AG09309 (cell line): ENCODE results near the gene DGKH.

Experiments used
- DNase-seq: peaks from one replicate; pipeline ENCODE4 v3.0.0-alpha.2; 2010; ENCODE audit warnings: low read depth
- H3K4me3 ChIP-seq: 2 replicates; pipeline ENCODE4 v1.5.1; 2011; ENCODE audit warnings: mild to moderate bottlenecking, low read depth, low read length, moderate library complexity; ENCODE audit not compliant: control insufficient read depth
- CTCF ChIP-seq: IDR thresholded peaks from 2 replicates; pipeline ENCODE4 v1.5.1; 2011; ENCODE audit warnings: mild to moderate bottlenecking, low read depth, low read length, inconsistent platforms; ENCODE audit not compliant: insufficient read depth, control insufficient read depth; ENCODE audit errors: missing control alignments

Gene DGKH

DNA sequence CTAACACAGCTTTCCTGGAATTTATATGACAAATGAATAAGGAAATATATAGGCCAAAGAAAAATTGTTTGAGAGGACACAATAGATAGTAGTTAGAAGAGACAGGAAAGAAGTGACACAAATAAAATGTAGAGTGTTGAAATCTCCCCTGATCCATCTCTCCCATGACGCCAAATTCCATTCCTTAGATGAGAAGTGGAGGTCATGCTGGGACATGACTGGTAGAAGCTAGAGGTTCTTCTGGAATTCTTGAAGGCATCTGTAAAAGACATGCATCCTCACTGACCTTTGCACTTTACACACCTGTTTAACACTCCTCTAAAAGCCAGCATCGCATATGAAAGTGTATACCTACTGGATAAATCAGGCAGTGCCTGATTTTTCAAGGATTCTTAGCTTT, 67.8 kb downstream of the DGKH start:
- H3K4me3 ChIP-seq = no peak overlapping the region
- DNase-seq = no peak
- no peak for TF ChIP-seq CTCF

DNA sequence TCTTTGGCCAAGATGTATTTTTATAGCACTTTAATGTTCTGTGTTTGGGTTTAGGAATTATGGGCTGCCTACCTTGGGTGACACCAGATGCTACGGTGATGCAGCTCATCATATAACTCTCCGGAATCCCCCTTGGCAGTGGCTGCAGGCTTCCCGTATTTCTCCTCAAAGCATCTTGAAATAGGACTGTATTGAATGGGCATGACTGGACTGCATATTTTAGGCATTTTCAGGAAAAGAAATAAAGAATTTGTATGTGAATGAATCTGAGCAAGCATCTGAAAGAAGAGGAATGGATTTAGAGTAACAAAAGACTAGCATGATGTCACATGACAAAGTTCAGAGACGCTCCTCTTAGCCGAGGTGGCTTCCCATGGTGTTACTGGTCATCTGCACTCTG, 70.6 kb downstream of the DGKH start:
- DNase-seq = no peak
- no peak overlapping the region for H3K4me3 ChIP-seq
- no peak for TF ChIP-seq CTCF

DNA sequence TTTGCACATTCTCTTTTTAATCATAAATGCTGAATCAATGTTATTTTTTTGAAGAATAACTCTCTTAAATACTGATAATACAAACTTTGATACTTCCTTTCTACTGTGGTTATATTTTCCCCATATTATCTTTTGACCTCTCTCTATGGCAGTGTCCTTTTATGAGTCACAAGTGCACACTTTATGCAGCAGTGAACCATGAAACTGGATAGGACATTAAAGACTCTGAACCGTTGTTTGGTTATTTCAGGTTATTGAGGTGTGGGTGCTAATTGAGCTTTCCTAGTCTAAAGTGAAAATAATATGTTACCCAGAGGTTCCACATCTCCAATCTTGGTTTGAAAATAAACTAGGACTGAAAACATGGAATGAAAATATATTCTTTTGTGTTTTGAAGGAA, 71.4 kb downstream of the DGKH start:
- no peak overlapping the region for H3K4me3 ChIP-seq
- no peak for TF ChIP-seq CTCF
- DNase-seq = no peak

DNA sequence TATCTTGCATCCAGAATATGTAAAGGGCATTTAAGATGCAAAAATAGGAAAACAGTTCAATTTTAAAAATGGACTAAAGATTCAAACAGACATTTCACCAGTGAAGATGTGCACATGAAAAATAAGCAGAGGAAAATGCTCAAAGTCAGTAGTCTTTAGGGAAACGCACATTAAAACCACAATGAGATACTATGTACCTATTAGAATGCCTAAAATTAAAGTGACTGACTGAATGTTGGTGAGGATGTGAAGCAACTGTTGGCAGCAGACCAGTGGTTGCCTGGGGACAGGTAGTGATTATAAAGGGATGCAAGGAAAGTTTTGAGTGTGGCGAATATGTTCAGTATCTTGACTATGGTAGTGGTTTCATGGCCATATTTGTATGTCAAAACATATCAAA, 75.2 kb downstream of the DGKH start:
- TF ChIP-seq CTCF = no peak
- no peak for DNase-seq
- H3K4me3 ChIP-seq = no peak overlapping the region

DNA sequence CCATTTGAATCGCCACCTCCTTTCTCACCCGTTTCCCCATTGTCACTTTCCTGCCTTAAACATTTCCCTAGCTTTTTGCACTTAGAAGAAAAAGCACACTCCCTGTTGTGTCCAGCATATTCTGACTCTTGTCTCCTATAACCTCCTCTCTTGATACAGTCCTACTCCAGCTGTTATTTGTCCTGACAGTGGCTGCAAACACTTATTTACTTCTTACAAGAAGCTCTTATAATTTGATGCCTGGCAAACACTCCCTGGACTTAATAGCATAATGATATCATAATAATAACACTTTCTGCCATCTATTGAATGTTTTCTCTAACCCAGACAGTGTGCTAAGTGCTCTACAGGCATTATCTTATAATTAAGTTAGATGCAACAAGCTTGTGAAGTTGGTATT, 76.6 kb downstream of the DGKH start:
- no peak for TF ChIP-seq CTCF
- H3K4me3 ChIP-seq = no peak overlapping the region
- DNase-seq = no peak

DNA sequence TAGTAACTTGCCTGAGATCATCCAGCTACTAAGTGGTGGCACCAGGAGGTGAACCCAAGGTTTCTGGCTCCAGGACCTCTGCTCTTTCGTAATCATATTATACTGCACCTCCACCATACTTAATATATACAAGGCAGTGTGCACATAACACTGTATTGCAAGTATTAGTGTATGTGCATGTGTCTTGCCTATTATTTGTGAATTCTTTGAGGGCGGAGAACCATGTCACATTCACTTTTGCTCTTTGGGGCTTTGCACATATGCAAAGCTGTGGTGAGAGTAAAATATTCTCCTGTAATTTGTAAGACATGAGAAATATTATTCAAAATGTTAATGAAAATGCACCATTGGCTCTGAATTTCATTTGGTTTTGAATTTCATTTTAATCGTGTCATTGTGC, 78.6 kb downstream of the DGKH start:
- TF ChIP-seq CTCF = no peak
- no peak for DNase-seq
- H3K4me3 ChIP-seq = no peak overlapping the region

GRCh38 chr13:42129033-42129432, 80.6 kb downstream of the DGKH start:
- DNase-seq = no peak
- no peak for TF ChIP-seq CTCF
- H3K4me3 ChIP-seq = no peak overlapping the region
